HG03135 (cell line): ENCODE data around the gene SLC37A2.
"Not testable (repeated sequence)": the region's sequence is repeated elsewhere in the genome, so short reads cannot be mapped to it uniquely, and the experiment has no call there.

Source experiments
- ATAC-seq: cut with Tn5 transposase; IDR thresholded peaks from one replicate; pipeline ENCODE4 v1.9.1; 2021; ENCODE audit warnings: mild to moderate bottlenecking, moderate library complexity; ENCODE audit not compliant: unreplicated experiment

SLC37A2 gene

DNA sequence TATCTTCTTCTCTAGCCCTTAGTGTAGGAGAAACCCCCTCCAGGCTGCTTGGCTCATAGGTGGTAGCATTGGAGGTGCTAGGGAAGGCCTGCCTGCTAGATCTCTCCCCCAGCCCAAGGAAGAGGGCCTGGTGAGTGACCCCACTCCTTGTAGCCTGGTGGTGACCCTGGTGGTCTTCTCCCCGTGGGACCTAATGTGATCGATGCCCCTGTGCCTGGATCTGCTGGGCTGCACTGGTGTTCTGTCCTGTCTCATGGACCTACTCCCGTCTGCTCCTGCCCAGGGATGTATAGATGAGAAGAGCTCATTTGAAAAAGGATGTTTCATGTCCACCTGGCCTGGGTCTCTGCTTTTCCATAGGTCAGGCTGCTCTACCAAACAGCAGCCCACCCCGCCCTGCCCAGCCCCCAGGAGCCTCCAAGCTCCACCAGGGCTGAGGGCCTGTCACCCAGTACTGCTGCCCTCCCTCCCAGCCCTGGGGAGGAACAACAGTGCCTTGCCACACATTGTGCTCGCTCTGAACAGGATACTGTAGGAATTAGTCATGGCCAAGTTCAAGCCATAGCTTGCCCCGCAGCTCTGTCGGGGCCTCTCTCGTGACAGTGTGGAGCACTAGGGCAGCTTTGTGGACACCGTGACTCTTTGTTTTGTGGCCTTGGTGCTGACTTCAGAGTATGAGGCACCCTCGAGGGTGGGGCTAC is 19.7 kb downstream of the SLC37A2 start:
- no peak for ATAC-seq

DNA sequence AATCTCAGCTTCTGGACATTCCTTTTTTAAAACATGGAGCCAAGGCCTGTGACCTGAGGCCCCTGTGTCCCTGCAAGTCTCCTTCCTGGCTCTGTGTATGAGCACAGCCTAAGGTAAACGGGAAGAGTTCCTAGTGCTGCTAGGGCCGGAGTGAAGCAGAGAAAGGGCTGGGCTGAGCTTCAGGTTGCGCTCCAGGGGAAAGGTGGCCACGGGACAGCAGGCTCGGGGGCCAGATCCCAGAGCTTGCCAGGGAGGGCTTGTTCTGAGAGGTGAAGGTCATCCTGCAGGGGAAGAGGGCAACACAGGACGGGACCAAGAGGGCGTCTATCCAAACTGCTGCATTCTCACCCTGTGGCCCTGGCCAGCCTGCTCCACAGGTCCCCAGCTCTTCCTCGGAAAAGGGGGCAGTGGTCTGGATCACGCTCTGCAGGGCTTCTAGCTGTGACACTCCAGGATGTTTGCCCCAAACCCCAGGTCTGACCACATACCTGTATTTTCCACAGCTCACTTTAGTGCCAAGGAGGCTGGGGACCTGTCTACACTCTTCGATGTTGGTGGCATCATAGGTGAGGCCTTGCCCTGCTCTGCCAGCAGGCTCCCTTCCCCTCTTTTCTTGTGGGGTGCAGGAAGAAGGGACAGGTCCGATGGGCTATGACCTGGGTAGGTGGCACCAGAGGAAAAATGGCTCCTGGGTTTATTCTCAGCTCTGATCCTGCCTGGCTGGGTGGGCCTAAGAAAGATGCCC is 20.4 kb downstream of the SLC37A2 start:
- ATAC-seq = no peak

DNA sequence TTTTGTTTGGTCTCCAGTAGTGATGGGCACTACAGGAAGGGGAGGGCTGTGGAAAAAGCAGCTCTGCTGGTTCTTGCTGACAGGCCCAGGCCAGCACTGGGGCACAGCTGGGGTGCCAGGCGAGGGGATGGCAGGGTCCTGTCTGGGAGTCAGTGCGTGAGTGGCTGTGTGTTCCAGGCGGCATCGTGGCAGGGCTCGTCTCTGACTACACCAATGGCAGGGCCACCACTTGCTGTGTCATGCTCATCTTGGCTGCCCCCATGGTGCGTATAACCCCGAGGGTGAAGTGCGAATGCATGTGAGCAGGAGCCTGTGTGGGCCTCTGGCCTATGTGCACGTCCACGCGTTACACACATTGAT is 20.9 kb downstream of the SLC37A2 start:
- ATAC-seq = no peak

DNA sequence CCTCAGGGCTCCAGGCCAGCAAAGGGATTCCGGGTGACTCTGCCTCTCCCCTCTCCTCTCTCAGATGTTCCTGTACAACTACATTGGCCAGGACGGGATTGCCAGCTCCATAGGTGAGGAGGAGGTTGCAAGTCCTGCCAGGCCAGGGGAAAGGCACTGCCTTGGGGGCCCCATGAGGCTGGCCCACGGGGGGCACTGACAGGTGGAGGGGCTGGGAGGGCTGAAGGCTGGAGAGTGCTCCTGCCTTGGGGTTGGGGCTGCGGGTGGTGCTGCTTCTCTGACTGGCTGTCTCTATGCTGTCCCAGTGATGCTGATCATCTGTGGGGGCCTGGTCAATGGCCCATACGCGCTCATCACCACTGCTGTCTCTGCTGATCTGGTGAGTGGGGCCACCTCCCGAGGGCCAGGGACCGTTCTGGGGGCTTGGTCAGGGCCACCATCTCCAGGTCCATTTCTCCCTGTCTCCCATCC is 21.7 kb downstream of the SLC37A2 start:
- no peak for ATAC-seq

DNA sequence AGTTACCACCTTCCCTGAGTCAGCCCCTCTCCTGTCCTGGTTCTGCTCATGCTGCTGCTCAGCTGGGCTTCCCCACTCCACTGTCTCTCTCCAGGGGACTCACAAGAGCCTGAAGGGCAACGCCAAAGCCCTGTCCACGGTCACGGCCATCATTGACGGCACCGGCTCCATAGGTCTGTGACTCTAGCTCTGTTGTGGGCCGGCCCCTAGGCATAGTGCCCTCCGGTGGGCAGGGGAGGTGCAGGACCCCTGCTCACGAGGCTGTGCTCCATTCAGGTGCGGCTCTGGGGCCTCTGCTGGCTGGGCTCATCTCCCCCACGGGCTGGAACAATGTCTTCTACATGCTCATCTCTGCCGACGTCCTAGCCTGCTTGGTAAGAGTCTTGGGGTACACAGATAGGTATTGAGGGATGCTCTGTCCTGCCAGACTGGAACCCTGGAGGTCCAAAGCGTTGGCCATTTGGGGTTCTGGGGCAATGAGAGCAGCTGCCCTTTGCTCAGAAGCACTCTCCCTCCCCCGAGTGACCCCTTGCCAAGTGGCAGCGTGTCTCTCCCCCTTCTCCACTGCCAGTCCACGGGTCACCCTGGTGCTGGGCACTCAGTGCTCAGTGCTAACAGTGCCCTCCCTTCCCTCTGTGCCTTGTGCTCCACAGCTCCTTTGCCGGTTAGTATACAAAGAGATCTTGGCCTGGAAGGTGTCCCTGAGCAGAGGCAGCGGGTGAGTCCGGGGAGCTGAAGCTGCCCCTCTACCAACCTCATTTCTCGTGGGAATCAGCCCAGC is 22.4 kb downstream of the SLC37A2 start:
- no peak for ATAC-seq

DNA sequence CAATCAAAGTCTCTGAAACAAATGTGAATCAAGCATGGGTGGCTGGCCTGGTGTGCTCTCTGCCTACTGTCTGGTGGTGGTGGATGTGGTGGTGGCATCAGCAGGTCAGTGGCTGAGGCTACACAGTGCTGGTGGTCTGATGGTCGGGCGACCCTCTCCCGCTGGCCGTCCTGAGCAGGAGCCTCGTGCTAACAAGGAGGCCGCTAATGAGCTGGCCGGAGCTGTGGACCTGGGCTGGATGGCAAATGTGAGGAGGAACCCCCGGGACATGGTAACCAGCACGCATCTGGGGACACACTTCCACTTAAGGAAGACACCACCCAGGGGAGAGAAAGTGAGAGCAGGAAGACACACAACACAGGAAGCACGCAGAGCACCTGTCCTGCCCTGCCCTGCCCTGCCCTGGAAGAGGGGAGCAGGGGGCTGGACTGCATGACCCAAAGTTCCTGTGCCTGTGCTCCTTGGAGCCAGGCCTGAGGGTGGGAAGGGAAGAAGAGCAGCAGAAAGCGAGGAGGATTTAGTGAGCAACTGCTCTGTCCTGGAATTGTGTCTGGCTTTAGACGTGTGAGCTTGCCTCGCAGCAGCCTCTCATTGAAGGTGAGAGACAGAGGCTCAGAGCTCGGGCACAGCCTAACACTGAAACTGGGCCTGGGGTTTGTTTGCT is 23.7 kb downstream of the SLC37A2 start:
- ATAC-seq = no peak

DNA sequence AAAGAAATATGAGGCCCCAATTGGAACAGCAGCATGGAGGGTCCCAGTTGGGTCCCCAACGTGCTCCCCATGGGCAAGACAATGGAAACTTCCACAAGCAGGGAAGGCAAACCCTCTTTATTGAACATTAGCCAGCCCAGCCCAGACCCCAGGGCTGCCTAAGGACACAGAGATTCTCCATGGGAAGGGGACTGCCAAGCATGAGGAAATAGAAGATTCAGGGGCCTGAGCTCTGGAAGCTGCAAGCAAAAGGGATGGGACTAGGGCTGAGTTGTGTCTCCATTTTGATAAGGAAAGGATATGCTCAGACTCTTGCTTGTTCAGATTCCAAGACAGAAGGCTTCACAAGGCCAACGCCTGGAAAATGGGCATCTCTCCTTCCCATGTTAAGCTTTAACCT is 25.0 kb downstream of the SLC37A2 start:
- no peak for ATAC-seq

DNA sequence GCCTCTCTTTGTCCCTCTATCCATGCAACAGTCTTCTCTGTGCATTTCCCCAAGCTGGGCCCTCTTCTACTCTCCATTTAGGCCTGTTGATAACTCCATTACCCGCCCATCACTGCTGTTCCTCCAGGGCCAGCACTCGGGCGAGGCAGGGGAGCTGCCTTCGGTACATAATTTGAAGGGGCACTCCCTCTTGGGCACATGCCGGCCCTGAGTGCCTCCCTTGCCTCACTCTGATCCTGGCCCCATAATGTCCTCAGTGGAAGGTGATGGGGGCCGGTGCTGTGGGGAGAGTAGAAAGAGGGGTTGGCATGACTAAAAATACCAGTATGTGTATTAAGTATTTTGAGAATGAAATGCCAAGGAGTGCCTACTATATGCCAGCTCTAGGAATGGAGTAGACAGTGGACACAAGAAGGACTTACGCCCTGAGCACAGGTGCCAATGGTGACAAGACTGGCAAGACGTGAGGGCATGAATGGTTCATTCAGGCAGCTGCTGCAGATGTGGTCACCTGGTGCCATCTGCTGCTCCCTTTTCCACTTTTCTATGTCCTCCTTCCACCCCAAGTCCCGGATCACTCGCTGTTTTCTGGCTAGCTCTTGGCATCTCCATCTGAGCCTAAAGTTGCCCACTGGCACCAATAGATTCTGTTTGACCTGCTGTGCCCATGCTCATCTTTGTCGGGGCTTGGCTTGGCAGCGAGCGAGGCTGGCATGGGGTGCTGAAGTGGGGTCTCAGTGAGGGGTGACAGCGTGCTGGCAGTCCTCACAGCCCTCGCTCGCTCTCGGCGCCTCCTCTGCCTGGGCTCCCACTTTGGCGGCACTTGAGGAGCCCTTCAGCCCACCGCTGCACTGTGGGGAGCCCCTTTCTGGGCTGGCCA is 25.7 kb downstream of the SLC37A2 start:
- ATAC-seq = no peak

DNA sequence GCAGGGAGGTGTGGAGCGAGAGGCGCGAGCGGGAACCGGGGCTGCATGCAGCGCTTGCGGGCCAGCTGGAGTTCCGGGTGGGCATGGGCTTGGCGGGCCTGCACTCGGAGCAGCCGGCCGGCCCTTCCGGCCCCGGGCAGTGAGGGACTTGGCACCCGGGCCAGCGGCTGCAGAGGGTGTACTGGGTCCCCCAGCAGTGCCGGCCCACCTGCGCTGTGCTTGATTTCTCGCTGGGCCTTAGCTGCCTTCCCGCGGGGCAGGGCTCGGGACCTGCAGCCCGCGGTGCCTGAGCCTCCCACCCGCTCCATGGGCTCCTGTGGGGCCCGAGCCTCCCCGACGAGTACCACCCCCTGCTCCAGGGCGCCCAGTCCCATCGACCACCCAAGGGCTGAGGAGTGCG is 26.4 kb downstream of the SLC37A2 start:
- not testable (repeated sequence) for ATAC-seq

DNA sequence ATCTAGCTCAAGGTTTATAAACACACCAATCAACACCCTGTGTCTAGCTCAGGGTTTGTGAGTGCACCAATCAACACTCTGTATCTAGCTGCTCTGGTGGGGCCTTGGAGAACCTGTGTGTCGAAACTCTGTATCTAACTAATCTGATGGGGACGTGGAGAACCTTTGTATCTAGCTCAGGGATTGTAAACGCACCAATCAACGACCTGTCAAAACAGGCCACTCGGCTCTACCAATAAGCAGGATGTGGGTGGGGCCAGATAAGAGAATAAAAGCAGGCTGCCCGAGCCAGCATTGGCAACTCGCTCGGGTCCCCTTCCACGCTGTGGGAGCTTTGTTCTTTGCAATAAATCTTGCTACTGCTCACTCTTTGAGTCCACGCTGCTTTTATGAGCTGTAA is 27.0 kb downstream of the SLC37A2 start:
- not testable (repeated sequence) for ATAC-seq

DNA sequence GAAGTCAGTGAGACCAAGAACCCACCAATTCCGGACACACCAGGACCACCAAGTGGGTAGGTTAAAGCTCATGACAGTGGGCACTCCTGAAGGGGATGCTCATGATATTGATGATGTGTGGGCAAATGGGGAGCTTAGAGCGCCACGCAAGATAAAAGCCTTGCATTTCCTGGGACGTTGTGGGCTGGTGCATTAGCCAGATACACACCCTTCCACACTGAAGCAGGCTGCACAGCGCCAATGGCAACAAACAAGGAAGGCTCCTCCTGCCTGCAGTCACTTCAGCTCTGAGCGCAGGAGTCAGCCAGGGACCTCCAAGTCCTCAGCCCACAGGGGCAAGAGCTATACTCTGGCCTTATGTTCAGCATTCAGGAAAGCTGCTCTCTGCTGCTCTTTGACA is 27.7 kb downstream of the SLC37A2 start:
- ATAC-seq = no peak

DNA sequence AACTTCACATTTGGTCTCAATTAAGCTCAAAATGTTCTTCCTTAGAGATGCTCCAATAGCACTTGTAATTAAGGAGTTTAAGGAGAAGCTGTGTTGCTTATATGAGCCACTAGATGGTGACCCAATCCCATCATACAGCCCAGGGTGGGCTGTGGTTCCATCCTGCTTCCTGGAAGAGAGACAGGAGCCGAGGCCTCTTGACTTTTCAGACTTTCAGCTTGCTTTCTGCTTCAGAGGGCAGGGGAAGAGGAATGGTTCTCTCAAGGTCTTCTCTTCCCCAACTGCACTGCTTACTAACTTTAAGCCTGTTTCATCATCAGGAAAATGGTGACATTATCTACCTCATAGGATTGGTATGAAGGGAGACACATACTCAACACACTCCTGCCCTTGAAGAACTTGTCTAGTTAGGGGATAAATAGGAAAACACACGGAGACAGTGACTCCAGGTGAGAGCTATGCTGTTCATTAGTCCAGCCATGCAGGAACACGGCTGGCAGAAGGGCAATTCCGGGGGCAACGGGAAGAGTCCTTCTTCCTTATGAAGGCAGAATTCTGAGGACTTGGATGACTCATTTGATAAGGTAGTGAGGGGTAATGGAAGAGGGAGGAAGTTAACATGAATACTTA is 28.3 kb downstream of the SLC37A2 start:
- no peak for ATAC-seq

DNA sequence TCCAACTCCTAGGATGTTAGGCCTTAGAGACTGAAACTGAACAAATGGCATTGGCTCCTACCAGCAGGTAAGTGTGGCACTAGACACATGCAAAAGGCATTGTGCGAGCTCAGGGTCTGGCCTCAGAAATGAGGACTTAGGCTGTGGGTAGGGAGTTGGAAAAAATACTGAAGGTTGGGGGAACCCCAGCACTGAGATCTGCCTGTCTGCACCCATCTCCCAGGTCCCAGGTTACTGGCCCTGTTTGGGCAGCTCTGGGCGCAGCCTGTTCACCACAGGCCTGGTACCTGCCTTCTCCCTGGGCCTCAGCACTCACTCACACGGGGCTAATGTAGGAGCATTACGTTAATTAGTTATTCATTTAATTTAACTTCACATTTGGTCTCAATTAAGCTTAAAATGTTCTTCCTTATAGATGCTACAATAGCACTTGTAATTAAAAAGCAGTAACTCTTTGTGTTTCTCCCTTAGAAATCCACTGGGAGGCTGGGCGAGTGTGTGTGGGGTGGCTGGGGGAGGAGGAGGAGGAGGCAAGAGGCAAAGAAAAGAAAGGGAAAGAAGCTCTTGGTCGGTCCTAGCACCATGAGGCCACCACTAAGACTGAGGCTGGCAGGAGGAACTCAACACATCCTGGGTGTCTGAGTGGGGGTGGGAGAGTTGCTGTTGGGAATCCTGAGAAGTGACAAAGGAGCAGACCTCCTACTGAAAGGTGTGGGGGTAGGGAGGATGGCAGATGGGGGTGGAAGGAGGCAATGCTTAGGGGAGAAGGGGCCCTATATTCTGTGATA is 29.0 kb downstream of the SLC37A2 start:
- no peak for ATAC-seq

DNA sequence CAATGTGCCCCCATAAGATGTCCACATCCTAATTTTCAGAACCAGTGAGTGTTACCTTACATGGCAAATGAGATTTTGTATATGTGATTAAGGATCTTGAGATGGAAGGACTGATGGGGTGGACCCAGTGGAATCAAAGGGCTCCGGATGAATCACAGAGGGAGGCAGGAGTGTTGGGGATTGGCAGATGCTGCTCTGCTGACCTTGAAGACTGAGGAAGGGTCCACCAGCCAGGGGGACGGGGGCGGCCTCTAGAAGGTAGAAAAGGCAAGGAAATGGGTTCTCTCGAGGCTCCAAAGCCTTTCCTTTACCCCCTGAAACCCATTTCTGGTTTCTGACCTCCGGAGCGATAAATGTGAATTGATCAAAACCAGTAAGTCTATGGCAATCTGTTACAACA is 29.6 kb downstream of the SLC37A2 start:
- ATAC-seq = no peak

DNA sequence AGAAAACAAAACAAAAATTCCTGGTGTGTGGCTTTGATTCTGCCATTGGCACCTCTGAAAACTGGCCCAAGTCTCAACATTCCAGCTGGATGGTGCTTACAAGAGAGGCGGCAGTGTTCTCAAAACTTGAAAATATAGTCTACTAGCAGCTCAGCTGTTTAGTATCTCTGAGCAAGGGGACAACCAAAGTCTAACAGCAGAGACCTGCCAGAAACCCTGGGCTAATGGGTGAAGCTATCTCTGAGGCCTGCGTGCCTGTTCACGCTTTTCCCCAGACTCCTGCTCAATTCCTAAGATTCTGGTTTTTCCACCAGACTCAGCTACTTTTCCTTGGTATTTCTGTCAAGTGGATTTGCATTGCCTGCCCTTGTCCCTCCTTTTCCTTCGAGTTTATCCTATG is 30.4 kb downstream of the SLC37A2 start:
- ATAC-seq = no peak

DNA sequence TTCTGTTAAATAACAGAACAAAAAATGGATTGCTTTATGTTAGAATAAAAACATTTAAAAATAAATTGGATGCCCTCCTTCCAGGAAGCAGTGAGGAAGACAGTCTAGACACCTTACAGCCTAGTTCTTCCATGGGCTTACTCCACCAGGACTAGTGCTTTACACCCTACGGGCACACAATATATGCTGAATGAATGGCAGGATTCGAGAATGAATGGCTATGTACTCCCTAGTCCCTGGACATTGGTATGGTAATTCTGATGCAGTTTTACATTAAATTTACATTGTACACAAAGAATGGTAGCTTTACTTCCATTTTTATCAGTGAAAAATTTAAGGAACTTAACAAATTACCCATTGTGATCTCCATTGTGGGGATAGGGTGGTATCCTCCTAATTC is 31.6 kb downstream of the SLC37A2 start:
- ATAC-seq = no peak

DNA sequence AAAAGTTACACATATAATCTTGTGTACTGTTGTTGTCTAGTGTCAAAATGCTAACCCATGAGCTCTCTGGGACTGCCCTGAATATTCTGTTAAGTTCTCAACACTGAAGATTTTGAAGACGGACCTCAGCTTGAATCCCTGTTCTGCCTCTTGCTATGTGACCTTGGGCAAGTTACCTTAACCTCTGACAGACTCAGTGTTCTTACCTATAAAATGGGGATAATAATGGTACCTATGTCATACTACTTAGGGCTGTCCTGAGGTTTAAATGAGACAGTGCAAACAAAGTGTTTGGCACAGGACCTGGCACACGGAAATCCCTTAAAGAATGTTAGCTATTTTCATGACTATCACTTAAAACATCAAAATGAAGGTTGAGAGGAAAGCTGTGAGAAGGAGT is 37.0 kb downstream of the SLC37A2 start:
- no peak for ATAC-seq

DNA sequence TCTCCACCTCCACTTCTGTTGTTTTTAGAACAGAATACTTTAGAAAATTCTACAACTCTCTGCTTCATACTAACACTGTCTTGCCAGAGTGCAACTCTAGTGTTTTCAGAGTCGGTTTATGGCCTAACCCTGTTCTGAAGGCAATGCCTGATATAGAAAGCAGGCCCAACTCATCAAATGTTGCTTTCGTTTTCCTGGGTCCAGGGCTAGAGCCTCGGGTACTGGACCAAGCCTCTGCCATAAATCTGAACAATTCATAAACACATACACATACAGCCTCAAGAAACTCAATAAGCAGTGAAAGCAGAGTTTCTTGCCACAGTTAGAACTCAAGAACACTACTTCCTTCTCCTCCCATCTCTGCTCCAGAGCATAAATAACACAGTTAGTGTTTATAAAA is 38.5 kb downstream of the SLC37A2 start:
- no peak for ATAC-seq

DNA sequence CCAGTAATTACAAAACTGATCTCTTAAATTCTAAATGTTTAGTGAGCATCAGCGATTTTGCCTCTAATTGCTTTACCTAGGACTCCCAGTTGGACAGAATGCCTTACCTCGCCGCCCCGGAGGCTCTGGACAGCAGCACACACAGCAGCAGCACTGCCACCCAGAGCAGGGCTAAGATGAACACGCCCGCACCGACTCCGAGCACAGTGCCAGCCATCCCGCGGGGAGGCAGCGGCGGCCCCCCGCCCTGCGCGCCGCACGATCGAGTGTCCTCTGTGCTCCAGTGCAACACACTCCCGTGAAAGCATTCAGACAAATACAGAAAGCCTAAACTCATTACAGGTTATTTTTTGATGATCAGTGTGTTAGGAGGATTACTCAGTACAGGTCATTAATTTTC is 38.9 kb downstream of the SLC37A2 start:
- no peak for ATAC-seq
